ENCODE data around the gene NOVA2.

Gene NOVA2

DNA sequence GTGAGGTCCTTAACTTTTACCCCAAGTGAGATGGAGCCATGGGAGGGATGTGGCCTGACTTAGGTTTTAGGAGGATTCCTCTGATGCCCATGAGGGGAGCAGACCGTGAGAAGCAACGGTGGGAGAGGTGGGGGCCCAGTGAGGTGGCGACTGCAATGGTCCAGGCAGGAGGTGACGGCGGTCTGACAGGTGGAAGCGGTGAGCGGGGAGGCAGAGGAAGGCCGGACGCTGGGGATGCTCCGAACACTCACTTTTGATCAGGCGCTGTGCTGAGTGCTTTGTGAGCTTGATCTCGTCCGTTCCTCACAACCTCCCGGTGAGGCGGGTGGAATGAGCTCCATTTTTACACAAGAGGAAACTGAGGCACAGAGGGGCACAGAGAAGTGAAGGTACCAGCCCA, 11.6 kb downstream of the NOVA2 start:
- no peak for DNase-seq (ENCODE audit: low read depth in 2 of 3, low spot score in 2 of 3)

DNA sequence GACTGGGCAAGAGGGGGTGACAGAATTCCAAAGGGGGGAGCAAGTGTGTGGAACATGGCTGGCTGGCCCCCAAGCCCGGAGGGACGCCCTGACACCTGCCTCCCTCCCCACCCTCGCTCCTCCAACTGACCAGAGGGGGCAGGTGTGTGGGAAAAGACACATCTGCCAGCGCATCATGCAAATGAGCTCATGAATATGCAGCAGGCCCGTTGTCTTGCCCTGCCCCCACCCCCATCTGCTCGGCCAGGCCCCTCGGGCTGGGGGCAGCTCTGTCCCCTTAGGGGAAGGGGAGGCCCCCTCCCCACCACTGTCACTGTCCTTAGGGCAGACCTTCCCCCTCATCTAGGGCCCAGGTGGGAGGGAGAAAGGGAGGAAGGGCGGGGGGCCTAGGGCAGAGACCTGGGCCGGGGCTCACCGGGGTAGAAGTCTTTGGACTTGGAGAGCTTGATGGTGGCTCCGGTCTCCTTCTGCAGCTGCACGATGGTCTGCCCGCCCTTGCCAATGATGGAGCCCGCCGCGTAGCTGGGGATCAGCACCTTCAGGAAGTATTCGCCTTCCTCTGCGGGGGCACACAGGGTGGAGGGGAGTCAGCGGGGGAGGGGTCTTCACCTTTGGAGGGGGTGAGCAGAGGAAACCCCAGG, 12.9 kb downstream of the NOVA2 start:
- no peak for DNase-seq (ENCODE audit: low read depth in 2 of 3, low spot score in 2 of 3)

DNA sequence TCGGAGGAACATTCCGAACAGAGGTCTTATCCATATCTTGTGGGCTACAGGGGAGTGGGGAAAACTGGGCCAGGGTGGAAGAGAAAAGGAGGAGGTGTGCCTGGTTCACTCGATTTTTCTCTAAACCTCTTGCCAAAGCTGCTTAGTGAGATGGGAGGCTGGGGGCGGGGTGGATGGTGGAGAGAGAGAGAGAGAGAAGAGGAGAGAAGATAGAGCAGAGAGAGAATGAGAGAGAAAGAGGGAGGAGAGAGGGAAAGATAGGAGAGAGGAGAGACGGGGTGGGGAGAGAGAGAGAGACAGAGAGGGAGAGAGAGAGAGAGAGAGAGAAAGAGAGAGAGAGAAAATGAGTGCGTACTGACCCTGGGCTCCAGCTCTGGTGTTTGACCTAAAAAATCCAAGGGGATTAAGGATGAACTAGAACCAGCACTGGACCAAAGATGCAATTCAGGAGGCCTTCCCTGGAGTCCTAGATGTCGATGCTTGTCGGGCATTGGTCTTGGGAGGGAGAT, 14.1 kb downstream of the NOVA2 start:
- DNase-seq (ENCODE audit: low read depth in 2 of 3, low spot score in 2 of 3): no peak

DNA sequence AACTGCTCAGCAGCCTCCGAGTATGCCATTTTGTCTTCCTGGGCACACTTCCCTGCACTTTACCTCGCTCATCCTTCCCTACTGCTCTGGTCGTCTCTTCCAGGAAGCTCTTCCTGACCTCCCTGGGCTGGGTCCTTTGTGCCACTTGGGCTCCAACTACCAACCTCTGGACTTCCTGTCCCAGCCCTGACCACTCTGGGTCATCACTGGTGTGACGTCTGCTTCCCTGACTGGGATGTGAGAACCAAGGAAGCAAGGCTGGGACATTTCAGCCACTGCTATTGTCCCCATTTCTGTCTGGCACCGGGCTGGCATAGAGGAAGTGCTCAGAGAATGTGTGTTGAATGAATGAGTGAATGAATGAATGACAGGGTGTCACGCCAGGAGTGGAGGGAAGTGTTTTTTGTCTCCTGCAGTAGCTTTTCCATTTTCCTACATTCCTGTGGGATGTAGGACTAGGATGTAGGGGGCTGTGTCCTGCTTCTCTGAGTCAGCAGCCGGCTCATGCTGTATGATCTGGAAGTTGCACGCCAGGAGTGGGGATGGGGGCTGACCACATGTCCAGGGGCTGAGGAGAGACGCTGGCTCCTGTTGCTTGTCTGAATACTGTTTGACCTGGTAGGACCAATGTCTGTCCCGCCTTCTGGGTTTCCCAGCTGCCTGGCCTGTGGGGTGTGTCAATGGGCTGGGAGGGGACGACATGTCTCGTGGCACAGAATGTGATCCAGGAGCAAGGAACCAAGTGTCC, 14.7 kb downstream of the NOVA2 start:
- DNase-seq (ENCODE audit: low read depth in 2 of 3, low spot score in 2 of 3): no peak

DNA sequence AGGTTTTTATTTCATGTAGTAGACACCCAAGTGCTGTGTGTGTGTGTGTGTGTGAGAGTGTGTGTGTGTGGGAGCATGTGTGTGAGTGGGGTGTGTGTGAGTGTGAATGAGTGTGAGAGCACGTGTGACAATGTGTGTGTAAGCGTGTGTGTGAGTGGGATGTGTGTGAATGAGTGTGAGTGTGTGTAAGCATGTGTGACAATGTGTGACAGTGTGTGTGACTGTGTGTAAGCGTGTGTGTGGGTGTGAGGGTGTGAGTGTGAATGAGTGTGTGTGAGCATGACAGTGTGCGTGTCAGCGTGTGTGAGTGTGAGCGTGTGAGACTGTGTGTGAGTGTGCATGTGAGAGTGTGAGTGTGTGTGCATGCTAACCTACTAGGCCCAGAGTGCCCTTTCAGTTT, 15.3 kb downstream of the NOVA2 start:
- DNase-seq (ENCODE audit: low read depth in 2 of 3, low spot score in 2 of 3): no peak

DNA sequence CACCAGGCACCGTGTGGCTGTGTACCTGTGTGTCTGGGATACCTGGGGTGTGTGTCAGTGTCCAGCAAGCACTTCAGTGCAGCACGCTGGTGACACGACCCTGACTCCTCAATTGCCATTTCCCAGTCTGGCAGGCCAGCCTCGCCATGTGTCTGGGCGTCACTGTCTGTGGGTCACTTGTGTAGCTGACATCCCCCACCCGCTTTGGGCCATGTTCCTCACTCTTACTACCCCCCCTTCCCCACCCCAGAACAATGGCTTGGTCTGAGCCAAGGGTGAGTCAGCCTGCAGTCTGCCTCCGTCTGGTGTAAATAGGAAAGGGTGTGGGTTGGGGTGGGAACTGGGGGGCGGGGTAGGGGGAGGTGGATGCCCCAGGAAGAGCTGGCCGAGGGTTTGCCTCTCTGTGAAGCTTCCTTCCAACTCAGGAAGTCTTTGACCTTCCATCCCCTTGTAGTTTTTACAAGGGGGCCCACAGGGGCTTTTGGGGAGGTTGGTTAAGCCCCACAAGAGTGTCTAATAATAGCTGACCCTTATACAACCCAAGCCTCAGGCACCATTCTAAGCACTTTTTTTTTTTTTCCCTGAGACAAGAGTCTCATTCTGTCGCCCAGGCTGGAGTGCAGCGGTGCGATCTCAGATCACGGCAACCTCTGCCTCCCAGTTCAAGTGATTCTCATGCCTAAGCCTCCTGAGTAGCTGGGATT, 17.6 kb downstream of the NOVA2 start:
- DNase-seq (ENCODE audit: low read depth in 2 of 3, low spot score in 2 of 3): no peak

DNA sequence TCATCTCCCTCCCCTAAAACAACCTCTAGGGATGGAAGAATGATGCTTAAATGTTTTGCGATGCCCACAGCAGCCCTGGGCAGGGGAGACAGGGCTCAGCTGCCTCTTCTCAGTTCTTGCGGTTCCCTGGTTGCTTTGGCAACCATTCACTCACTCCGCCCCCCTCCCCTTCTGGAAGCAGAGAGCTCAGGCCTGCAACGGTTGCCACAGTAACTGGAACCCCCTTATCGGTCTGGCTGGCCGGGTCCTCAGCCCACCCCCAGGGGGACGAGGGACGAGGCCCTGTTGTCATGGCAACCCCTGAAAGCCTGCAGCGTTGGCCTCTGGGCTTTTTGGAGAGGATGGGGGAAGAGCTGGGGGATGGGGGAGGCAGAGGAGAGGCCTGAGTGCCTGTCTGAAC, 19.5 kb downstream of the NOVA2 start:
- DNase-seq (ENCODE audit: low read depth in 2 of 3, low spot score in 2 of 3): no peak

DNA sequence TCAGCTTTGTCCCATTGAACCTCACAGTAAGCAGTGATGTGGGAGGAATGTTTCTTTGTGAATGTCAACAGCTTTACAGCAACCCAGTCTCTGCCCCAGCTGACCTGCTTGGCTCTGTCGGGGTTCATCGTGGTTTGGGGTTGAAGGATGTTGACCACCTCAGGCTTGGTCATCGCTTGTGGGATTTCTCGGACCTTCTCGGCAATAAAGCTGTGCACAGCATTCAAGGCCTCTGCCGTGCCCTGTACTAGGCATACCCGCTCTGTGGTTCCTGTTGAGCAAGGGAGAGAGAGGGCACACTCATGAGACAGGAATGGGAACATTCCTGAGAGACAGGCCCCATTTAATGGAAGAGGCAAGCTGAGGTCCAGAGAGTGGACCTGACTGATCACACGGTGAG, 20.0 kb downstream of the NOVA2 start:
- no peak for DNase-seq (ENCODE audit: low read depth in 2 of 3, low spot score in 2 of 3)

DNA sequence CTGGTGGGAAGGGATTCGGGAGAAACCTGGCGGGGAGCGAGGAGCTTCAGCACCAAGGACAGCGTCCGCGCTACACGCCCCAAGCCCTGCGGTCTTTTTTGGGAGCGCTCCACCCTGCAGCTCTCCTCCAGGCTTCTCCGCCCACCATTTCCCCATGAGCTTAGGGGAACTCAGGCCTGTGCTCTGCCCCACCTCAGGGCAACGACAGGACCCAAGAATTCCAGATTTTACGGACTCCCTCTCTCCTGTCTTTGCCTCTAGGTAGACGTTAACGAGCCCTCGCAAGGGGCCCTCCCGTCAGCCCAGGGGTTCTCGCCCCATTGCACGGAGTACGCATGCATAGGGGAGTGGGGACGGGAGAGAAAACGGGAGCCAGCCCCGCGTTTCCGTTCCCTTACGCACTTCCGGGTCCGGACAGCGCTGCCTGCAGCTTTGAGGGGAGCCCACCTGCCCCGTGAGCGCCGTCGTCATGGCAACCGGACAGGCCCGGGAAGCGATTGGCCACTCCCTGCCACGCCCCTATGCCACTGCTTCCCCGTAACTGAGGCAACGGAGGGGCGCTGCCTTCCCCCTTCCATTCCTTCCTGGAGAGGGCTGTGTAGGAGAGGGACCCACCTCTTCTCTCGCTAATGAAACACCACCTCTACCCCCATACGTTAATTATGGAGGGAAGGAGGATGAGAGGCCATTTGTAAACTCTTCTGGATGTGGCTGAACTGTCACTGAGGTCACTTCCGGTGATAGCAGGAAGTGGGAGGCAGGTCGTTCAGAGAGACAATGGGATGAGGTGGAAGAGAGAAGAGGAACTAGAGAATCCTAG, 20.8 kb downstream of the NOVA2 start:
- peak in 1 of 3 experiments; percentile 9 for DNase-seq (ENCODE audit: low read depth in 2 of 3, low spot score in 2 of 3)

DNA sequence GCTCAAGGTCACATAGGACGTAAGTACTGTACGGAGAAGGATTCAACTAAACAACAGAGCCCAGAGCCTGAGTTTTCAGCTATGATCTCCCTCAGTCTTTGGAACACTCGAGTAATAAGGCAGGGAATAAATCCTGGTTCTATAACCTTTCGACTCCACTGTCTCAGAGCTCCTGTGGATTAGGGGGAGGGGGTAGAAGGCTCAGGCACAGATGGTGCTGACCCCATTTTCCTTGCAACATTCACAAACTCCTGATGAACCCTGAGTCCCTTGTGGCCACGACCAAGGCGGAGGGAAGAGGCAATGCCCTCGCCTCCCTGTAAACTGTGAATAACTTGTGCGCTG, 21.4 kb downstream of the NOVA2 start:
- no peak for DNase-seq (ENCODE audit: low read depth in 2 of 3, low spot score in 2 of 3)

DNA sequence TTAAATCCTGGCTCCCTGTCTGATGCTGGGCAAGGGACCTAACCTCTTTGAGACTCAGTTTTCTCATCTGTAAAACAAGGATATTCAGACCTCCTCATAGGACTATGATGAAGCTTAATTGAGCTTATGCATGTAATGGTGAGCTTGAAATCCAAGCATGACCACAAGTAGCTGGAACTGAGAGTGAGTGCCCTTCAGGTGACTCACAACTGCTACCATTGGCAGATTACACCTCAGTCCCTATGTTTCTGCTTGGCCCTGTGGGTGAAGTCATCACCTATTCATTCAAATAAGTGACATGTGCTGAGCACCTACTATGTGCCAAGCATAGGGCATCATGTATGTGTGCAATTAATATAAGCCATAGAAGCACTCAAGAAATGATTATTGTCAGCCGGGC, 25.7 kb downstream of the NOVA2 start:
- DNase-seq (ENCODE audit: low read depth in 2 of 3, low spot score in 2 of 3): no peak

DNA sequence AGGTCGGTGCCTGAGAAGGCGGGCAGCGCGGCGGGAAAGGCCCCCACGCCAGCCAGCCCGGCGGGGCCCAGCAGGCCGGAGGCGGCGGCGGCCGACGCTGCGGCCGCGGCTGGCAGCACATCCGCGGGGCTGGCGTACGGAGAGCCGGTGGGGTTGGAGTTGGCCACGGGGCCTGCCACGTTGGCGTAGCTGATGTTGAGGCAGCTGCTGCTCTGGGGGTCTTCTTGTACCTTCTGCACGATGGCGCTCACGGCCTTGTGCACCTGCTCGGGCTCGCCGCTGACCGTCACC, 33.2 kb downstream of the NOVA2 start:
- DNase-seq (ENCODE audit: low read depth in 2 of 3, low spot score in 2 of 3): no peak

DNA sequence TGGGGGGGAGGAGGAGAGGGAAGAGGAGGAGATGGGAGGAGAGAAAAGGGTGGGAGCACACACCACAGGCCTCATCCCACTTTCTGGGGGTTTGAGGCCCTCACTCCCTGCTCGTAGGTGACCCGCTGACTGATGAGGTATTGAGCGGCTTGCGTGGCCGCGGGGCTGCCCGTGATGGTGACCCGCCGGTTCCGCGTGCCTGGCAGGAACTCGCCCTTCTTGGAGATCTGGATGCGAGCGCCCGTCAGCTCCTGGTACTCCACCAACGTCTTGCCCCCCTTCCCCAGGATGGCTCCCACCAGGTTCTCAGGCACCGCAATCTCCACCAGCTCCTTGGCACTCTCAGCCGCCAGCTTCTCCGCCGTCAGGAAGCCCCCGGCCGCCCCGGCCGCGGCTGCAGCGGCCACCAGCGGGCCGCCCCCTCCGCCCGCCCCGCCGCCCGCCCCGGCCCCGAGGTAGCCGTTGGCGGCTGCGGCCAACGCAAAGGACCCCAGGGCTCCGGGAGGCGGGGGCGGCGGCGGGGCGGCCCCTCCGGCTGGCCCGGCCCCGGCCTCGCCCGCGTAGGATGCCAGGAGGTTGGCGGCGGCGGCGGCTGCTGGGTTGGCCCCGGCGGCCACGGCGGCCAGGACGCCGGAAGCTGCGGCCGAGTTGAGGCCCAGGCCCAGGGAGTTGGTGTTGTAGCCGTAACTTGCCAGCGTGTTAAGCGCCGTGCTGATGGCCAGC, 33.7 kb downstream of the NOVA2 start:
- DNase-seq (ENCODE audit: low read depth in 2 of 3, low spot score in 2 of 3): no peak

DNA sequence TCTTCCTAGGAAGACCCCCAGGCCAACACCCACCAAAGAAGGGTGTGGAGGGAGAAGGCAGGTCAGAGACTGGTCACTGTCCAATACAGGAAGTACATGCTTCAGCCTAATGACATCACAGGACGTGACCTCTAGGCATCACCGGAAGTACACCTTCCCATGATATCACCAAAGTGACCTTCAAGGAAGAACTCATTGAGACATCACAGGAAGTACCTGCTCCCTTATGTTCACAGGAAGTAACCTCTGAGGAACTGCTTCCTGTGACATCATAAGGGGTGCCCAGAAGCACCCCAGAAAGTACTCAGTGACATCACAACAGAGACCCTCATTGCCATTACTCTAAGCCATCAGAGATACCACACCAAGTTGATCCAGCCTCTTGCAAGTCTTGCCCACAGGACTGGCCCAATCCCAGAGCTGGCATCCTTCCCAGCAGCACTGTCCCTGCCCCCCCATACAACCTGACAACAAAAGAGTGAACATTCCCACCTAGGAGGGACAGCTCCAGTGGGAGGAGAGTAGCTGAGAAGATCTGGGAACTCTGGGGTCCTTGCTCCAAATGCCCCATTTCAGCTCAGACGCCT, 34.8 kb downstream of the NOVA2 start:
- DNase-seq (ENCODE audit: low read depth in 2 of 3, low spot score in 2 of 3): no peak

DNA sequence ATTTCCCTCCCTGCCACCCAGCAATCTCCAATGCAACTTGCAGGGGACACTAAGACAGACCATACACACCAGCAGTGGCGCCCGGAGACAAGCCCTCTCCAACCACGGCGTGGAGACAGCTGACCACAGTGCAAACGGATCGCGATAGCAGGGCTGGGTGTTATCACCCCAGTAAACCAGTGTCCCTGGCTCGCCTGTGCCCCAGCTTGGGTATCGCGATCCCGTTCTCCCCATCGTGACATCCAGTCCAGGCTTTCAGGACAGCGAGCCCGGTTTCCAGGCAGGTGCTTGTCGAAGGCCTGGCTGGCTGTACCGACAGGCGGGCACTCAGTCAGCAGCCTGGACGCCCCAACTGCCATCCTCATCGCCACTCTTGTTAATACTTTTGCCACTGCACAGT, 38.4 kb downstream of the NOVA2 start:
- DNase-seq (ENCODE audit: low read depth in 2 of 3, low spot score in 2 of 3): no peak

DNA sequence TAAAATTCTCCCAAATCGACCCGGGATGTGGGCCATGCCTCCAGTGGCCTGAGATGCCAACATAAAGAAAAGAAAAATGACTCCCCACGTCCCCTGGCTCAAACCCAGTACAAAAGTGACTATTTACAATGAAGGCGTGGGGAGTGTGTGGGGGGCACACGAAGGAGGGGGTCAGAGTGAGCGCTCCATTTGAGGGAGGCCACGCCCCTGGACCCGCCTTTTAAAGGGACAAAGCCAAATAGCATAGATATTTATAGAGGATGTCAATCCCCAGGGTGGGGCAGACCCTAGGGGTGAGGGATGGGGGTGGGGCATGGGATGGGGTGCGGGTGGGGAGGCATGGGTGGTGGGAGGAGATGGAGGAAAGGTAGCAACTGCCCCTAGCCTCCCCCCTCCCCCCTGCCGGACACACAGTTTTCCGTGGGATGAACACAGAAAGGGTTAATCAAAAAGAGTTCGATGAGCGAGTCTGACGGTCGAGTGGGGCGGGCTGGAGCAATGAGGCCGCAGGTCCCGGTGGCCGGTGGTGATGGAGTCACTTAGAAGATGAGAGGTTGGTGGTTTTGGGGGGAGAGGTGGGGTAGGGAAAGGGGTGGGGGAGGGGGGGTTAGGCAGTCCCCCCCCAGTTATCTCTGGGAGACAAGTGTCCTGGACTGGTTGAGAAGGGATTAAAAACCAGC, 39.0 kb downstream of the NOVA2 start:
- DNase-seq (ENCODE audit: low read depth in 2 of 3, low spot score in 2 of 3): no peak

DNA sequence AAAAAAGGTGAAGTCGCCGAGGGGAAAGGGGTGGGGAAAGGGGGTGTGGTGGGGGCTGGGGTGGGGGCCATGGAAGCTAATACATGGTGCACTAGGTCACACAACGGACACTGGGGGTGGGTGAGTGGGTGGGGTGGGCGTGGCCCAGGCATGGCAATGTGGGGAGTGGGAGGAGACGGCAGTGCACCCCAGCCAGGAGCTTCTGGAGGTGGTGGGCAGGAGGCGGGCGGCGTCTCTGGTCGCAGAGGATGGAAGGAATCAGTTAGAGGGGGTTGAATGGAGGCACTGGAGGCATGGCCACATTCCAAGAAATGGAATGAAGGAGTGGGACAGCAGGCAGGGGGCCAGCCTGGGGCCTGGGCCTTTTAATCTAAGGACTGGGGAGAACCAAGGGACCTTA, 39.9 kb downstream of the NOVA2 start:
- no peak for DNase-seq (ENCODE audit: low read depth in 2 of 3, low spot score in 2 of 3)

DNA sequence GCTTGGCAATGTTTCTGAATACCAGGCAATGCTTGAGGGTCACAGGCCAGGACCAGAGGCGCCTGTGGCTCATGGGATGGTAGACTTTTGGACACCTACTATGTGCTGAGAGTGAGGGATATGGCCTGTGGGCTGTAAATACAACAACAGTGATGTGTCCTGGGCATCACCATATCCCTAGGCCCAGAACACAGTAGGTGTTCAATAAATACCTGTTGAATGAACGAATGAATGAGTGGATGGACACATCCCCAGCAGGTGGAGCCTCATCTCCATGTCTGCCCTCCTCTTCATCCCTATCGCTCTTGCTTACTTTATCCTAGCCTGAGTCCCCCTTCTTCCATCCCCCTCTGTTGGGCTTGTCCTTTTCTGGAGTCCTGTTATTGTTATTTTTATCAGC, 42.6 kb downstream of the NOVA2 start:
- no peak for DNase-seq (ENCODE audit: low read depth in 2 of 3, low spot score in 2 of 3)

DNA sequence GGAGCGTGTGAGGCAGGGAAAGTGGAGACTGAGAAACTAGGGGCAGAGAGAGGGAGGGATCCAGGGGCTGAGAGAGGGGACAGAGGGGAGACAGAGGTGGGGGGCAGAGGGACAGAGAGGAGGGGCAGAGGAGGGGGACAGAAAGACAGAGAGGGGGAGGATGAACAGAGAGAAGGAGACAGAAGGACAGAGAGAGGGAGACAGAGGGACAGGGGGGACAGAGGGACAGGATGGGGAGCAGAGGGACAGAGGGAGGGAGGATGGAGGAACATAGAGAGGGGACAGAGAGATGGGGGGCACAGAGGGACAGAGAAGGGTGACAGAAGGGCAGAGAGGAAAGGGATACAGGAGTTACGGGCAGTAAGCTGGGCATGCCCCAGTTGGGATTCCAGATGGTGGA, 44.4 kb downstream of the NOVA2 start:
- no peak for DNase-seq (ENCODE audit: low read depth in 2 of 3, low spot score in 2 of 3)
